Vagina (tissue), 2 donors: ENCODE results near the gene ZNF487. TPM values are rescaled to one million over a fixed set of nuclear protein-coding genes. Genes with fewer than 3 reads are reported as not detected.

ENCODE experiments used
- DNase-seq, 2 donors: peaks; one replicate each; pipeline ENCODE4 v3.0.0-alpha.2; 2017; ENCODE audit errors: extremely low spot score in 2 of 2
- H3K27ac ChIP-seq: fragments of 200-600 bp; sonication (generic); one replicate; pipeline ENCODE4 v1.5.1; 2019
- H3K27me3 ChIP-seq: fragments of 200-600 bp; sonication (generic); one replicate; pipeline ENCODE4 v1.5.1; 2019
- H3K36me3 ChIP-seq, 2 donors: fragments of 200-600 bp; sonication (generic); one replicate each; pipeline ENCODE4 v1.5.1; 2017 to 2019
- H3K4me1 ChIP-seq: fragments of 200-600 bp; sonication (generic); one replicate; pipeline ENCODE4 v1.5.1; 2019
- H3K4me3 ChIP-seq, 2 donors: fragments of 200-600 bp; sonication (generic); 1 replicate in 1 of 2; 2 replicates in 1 of 2; pipeline ENCODE4 v1.5.1; 2016 to 2019
- H3K9me3 ChIP-seq: fragments of 200-600 bp; sonication (generic); one replicate; pipeline ENCODE4 v1.5.1; 2019
- POLR2A ChIP-seq, 2 donors: fragments of 450-650 bp; IDR thresholded peaks; one replicate each; pipeline ENCODE4 v1.6.1; 2017; ENCODE audit warnings: antibody characterized with exemption in 2 of 2, mild to moderate bottlenecking in 2 of 2, moderate library complexity in 2 of 2
- POLR2AphosphoS5 ChIP-seq, 2 donors: sonication (generic); formaldehyde crosslinking; IDR thresholded peaks; one replicate each; pipeline ENCODE4 v1.9.0; 2017; ENCODE audit warnings: antibody characterized with exemption in 2 of 2, mild to moderate bottlenecking in 2 of 2, low read depth in 1 of 2; ENCODE audit not compliant: insufficient read depth in 1 of 2
- intact Hi-C: fragments of 100-400 bp; cut with DNase I; formaldehyde crosslinking; loops from one replicate; pipeline ENCODE4 v1.15.1; 2023
- small RNA-seq: library from RNA; depleted of rRNA; stranded (forward); fragments of <200 nt; gene quantifications from one replicate; pipeline ENCODE3, GENCODE V24; 2016
- total RNA-seq: library from RNA; depleted of rRNA; stranded (reverse); fragments of >200 nt; gene quantifications from one replicate; pipeline ENCODE4 v1.2.3, GENCODE V29; 2016
- TF ChIP-seq, protein P1 (sequence below), 3 experiments: fragments of 450-650 bp in 2 of 3; fragments of 200-600 bp in 1 of 3; sonication (generic) in 1 of 3; IDR thresholded peaks; one replicate each; pipeline ENCODE4 v1.5.1; 2017 to 2019; ENCODE audit warnings: antibody characterized with exemption in 3 of 3, mild to moderate bottlenecking in 2 of 3, moderate library complexity in 2 of 3

ZNF487 gene
- total RNA-seq, 1 donor from 2014 or later: 4.2 TPM

- Histone ChIP-seq H3K4me1 (no peaks in the 10 kb centered on the region), H3K9me3 (peaks cover 24% of the 10 kb centered on the region), H3K27ac (no peak overlapping the region), H3K27me3 (no peaks in the 10 kb centered on the region), H3K36me3 (no peaks in the 10 kb centered on the region), H3K4me3 (no peak overlapping the region)
- no peak for DNase-seq
- TF ChIP-seq POLR2A (IDR thresholded peaks at IDR 0.05) (no peak), POLR2AphosphoS5 (IDR thresholded peaks at IDR 0.05; ENCODE audit: insufficient read depth in 1 of 2, low read depth in 1 of 2) (no peak)
- TF ChIP-seq, protein P1, sequence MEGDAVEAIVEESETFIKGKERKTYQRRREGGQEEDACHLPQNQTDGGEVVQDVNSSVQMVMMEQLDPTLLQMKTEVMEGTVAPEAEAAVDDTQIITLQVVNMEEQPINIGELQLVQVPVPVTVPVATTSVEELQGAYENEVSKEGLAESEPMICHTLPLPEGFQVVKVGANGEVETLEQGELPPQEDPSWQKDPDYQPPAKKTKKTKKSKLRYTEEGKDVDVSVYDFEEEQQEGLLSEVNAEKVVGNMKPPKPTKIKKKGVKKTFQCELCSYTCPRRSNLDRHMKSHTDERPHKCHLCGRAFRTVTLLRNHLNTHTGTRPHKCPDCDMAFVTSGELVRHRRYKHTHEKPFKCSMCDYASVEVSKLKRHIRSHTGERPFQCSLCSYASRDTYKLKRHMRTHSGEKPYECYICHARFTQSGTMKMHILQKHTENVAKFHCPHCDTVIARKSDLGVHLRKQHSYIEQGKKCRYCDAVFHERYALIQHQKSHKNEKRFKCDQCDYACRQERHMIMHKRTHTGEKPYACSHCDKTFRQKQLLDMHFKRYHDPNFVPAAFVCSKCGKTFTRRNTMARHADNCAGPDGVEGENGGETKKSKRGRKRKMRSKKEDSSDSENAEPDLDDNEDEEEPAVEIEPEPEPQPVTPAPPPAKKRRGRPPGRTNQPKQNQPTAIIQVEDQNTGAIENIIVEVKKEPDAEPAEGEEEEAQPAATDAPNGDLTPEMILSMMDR (IDR thresholded peaks at IDR 0.05): no peak
- intact Hi-C loops: no loop called here
Measured at GRCh38 chr10:43524434-43525247, 87.7 kb downstream of the ZNF487 start.

Small RNA genes lying within 50 kb of the gene (small RNA-seq; reads per million reads assigned to genes)
- gene RNU7-193P (not detected), gene SNORD3J (not detected)

Other genes with a start within 250 kb of the ZNF487 start
- gene RASGEF1A, start 170.0 kb upstream of the ZNF487 start, total RNA-seq: 14.5 TPM
- gene FXYD4, start 65.5 kb upstream of the ZNF487 start, total RNA-seq: not detected
- 150 TPM for gene HNRNPF, start 27.9 kb upstream of the ZNF487 start, total RNA-seq
- 3.2 TPM for gene ZNF239, start 137.5 kb downstream of the ZNF487 start, total RNA-seq
- gene ZNF485, start 169.3 kb downstream of the ZNF487 start, total RNA-seq: 5.4 TPM
- gene ZNF32, start 211.8 kb downstream of the ZNF487 start, total RNA-seq: 51.1 TPM